OCI-LY1 (cell line): Measurements from ENCODE around the gene MTSS2.

Source experiments
- H2AFZ ChIP-seq: fragments of 200-600 bp; sonication (generic), shearing (Covaris generic); 2 replicates; pipeline ENCODE4 v1.6.0; 2014; ENCODE audit warnings: antibody characterized with exemption, mild to moderate bottlenecking, low read length
- H3F3A ChIP-seq: fragments of 200-600 bp; sonication (generic), shearing (Covaris generic); 2 replicates; pipeline ENCODE4 v1.6.0; 2014; ENCODE audit warnings: mild to moderate bottlenecking, antibody characterized with exemption, low read length, moderate library complexity; ENCODE audit not compliant: insufficient read depth
- H3K27ac ChIP-seq: fragments of 200-600 bp; sonication (generic); 2 replicates; pipeline ENCODE4 v1.5.1; 2014; ENCODE audit warnings: low read length, mixed run types, mild to moderate bottlenecking, low read depth; ENCODE audit not compliant: poor library complexity, severe bottlenecking
- H3K27me3 ChIP-seq: fragments of 200-600 bp; sonication (generic); 2 replicates; pipeline ENCODE4 v1.6.0; 2014; ENCODE audit warnings: antibody characterized with exemption, mild to moderate bottlenecking, low read length, moderate library complexity; ENCODE audit not compliant: insufficient read depth
- H3K36me3 ChIP-seq: fragments of 200-600 bp; sonication (generic); 2 replicates; pipeline ENCODE4 v1.6.1; 2014; ENCODE audit warnings: mild to moderate bottlenecking, antibody characterized with exemption, low read length, moderate library complexity, mixed read lengths; ENCODE audit not compliant: insufficient read depth
- H3K4me1 ChIP-seq: fragments of 200-600 bp; sonication (generic); 2 replicates; pipeline ENCODE4 v1.5.1; 2014; ENCODE audit warnings: mild to moderate bottlenecking, low read length, moderate library complexity; ENCODE audit not compliant: insufficient read depth, severe bottlenecking
- H3K4me2 ChIP-seq: fragments of 200-600 bp; sonication (generic), shearing (Covaris generic); 2 replicates; pipeline ENCODE4 v1.6.1; 2014; ENCODE audit warnings: low read length
- H3K4me3 ChIP-seq: fragments of 200-600 bp; sonication (generic); 2 replicates; pipeline ENCODE4 v1.5.1; 2014; ENCODE audit warnings: low read length, low read depth, mild to moderate bottlenecking, mixed read lengths; ENCODE audit not compliant: poor library complexity, severe bottlenecking
- H3K79me2 ChIP-seq: fragments of 200-600 bp; shearing (Covaris generic); 2 replicates; pipeline ENCODE4 v1.6.1; 2016; ENCODE audit warnings: mixed run types, low read length, mixed read lengths; ENCODE audit not compliant: insufficient read depth
- H3K9ac ChIP-seq: fragments of 200-600 bp; sonication (generic), shearing (Covaris generic); 2 replicates; pipeline ENCODE4 v1.6.1; 2014; ENCODE audit warnings: mild to moderate bottlenecking, low read length, mixed read lengths
- H3K9me2 ChIP-seq: fragments of 200-600 bp; sonication (generic), shearing (Covaris generic); 2 replicates; pipeline ENCODE4 v1.6.1; 2014; ENCODE audit warnings: low read depth, mild to moderate bottlenecking, low read length, mixed read lengths
- H3K9me3 ChIP-seq: fragments of 200-600 bp; shearing (Covaris generic); 2 replicates; pipeline ENCODE4 v1.6.1; 2014; ENCODE audit warnings: low read length, mixed read lengths
- H4K20me1 ChIP-seq: fragments of 200-600 bp; sonication (generic), shearing (Covaris generic); 2 replicates; pipeline ENCODE4 v1.6.0; 2016; ENCODE audit warnings: mild to moderate bottlenecking, low read length; ENCODE audit not compliant: insufficient read depth
- CTCF ChIP-seq: fragments of 200-600 bp; sonication (generic), shearing (Covaris generic); IDR thresholded peaks from 2 replicates; pipeline ENCODE4 v1.5.1; 2017; ENCODE audit warnings: mild to moderate bottlenecking, antibody characterized with exemption, low read length, moderate library complexity, mixed read lengths
- EZH2 ChIP-seq: fragments of 200-600 bp; sonication (generic), shearing (Covaris generic); IDR thresholded peaks from 2 replicates; pipeline ENCODE4 v1.8.0; 2017; ENCODE audit warnings: borderline replicate concordance, mixed run types, mild to moderate bottlenecking, antibody characterized with exemption, low read length, moderate library complexity, mixed read lengths

The MTSS2 gene

GRCh38 chr16:70712359-70712758 lies 26.5 kb upstream of the MTSS2 start:
- no peaks in the 10 kb centered on the region for H4K20me1 ChIP-seq
- H3K36me3 ChIP-seq = no peaks in the 10 kb centered on the region
- TF ChIP-seq CTCF (no peak), EZH2 (no peak)
- no peaks in the 10 kb centered on the region for H3K27me3 ChIP-seq
- H2AFZ ChIP-seq = no peak overlapping the region
- H3K9me2 ChIP-seq = no peaks in the 10 kb centered on the region
- H3K79me2 ChIP-seq = no peaks in the 10 kb centered on the region
- no peaks in the 10 kb centered on the region for H3F3A ChIP-seq
- H3K9me3 ChIP-seq = no peaks in the 10 kb centered on the region
- no peak overlapping the region for H3K4me3 ChIP-seq
- no peak overlapping the region for H3K4me2 ChIP-seq
- no peak overlapping the region for H3K27ac ChIP-seq
- H3K4me1 ChIP-seq = no peaks in the 10 kb centered on the region
- no peak overlapping the region for H3K9ac ChIP-seq

- Histone ChIP-seq H3K27ac (no peak overlapping the region), H3K4me2 (no peak overlapping the region)
These were observed 25.6 kb upstream of the MTSS2 start for GRCh38 chr16:70711211-70712031.

GRCh38 chr16:70710422-70711210 lies 24.8 kb upstream of the MTSS2 start:
- H3K27ac ChIP-seq = no peak overlapping the region
- H3K9ac ChIP-seq = no peak overlapping the region
- TF ChIP-seq CTCF (no peak), EZH2 (no peak)
- no peaks in the 10 kb centered on the region for H3F3A ChIP-seq
- H2AFZ ChIP-seq = no peak overlapping the region
- H4K20me1 ChIP-seq = no peaks in the 10 kb centered on the region
- no peaks in the 10 kb centered on the region for H3K36me3 ChIP-seq
- H3K9me3 ChIP-seq = no peaks in the 10 kb centered on the region
- no peak overlapping the region for H3K4me3 ChIP-seq
- H3K79me2 ChIP-seq = no peaks in the 10 kb centered on the region
- no peak overlapping the region for H3K4me2 ChIP-seq
- H3K9me2 ChIP-seq = no peaks in the 10 kb centered on the region
- H3K27me3 ChIP-seq = no peaks in the 10 kb centered on the region
- H3K4me1 ChIP-seq = no peaks in the 10 kb centered on the region

More at GRCh38 chr16:70711211-70712031, 25.6 kb upstream of the MTSS2 start:
- H3K4me3 ChIP-seq = no peak overlapping the region
- H2AFZ ChIP-seq = no peak overlapping the region
- no peaks in the 10 kb centered on the region for H3K9me2 ChIP-seq
- no peaks in the 10 kb centered on the region for H3F3A ChIP-seq
- no peaks in the 10 kb centered on the region for H3K79me2 ChIP-seq
- no peaks in the 10 kb centered on the region for H3K4me1 ChIP-seq
- H3K36me3 ChIP-seq = no peaks in the 10 kb centered on the region
- no peaks in the 10 kb centered on the region for H3K9me3 ChIP-seq
- H3K27me3 ChIP-seq = no peaks in the 10 kb centered on the region
- H3K9ac ChIP-seq = no peak overlapping the region
- no peaks in the 10 kb centered on the region for H4K20me1 ChIP-seq
- TF ChIP-seq EZH2 (no peak), CTCF (no peak)
